HG02759 (cell line): ENCODE results near the gene HERC2.
"Not testable (repeated sequence)": the region's sequence is repeated elsewhere in the genome, so short reads cannot be mapped to it uniquely, and the experiment has no call there.

Experiments
- ATAC-seq: cut with Tn5 transposase; IDR thresholded peaks from one replicate; pipeline ENCODE4 v1.9.1; 2021; ENCODE audit warnings: mild to moderate bottlenecking, moderate library complexity; ENCODE audit not compliant: unreplicated experiment

HERC2 gene

GRCh38 chr15:28185148-28185895 is 136.7 kb downstream of the HERC2 start:
- no peak for ATAC-seq

DNA sequence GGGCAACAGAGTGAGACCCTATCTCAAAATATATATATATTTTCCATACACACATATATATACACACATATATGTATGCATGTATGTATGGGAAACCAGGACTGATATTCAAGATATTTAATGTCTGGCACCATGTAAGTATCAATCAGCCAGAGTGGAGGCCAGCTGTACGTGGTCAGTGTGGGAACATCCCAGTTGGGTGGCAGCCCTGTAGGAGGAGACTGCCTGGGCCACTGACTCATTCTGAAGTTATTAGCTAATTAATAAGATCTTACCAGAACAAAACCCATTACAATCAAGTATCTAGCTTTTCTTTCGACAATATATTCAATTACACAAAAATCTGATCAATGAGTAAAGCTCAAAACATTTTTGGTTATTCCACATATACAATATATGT is 137.8 kb downstream of the HERC2 start:
- ATAC-seq, result no peak

DNA sequence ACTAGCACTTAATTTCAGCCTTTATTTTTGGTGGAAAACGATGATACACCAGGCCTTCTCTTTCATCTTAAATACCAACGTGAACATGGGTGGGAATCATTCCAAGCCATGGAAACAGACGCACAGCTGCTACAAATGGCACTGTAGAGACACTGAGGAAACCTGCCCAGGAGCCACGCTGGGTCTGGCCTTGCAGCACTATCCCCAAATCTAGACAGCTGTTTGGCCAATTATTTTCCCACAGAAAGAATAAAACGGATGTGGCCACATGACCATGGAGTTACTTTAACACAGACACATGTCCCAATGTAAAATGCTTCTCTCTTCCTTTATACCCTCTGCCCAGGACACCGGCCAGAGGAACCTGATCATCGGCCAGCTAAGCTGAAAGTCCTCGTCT is 139.2 kb downstream of the HERC2 start:
- no peak for ATAC-seq

- ATAC-seq, result no peak
These were observed 139.8 kb downstream of the HERC2 start for GRCh38 chr15:28182216-28182615.

DNA sequence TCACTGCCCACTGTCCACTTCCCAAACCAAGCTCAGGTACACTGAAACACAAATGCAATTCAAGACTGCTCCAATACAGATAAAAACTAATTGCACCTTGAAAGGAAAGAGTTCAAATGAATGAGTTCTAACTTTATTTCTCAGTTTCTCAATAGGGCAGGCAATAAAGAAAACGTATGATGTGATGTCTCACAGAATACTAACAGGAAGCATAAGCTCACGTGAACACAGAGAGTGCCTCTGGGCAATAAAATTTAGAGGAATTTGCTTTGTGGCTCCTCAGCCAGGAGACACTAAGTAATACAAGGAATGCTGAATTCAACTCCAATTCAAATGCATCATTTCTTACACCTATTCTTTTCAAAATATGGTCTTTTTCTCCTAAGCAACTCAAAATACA is 140.6 kb downstream of the HERC2 start:
- ATAC-seq, result no peak

DNA sequence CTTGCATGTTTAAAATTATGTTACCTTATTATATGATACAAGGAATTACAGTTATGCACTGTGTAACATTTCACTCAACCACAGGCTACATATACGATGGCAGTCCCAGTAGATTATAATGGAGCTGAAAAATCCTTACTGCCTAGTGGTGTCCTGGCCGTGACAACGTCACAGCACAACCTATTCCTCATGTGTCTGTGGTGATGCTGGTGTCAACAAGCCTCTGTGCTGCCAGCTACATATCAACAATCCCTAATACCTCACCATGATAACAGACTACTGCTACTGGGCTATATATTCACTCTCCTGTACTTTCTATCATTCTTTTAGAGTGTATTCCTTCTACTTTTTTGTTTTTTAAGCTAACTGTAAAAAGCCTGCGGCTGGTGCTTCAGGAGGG is 142.7 kb downstream of the HERC2 start:
- no peak for ATAC-seq

GRCh38 chr15:28178727-28179126 is 143.3 kb downstream of the HERC2 start:
- no peak for ATAC-seq

GRCh38 chr15:28178290-28178689 is 143.7 kb downstream of the HERC2 start:
- ATAC-seq, result no peak

- ATAC-seq, result no peak
These were observed 152.6 kb downstream of the HERC2 start for GRCh38 chr15:28169366-28169765.

DNA sequence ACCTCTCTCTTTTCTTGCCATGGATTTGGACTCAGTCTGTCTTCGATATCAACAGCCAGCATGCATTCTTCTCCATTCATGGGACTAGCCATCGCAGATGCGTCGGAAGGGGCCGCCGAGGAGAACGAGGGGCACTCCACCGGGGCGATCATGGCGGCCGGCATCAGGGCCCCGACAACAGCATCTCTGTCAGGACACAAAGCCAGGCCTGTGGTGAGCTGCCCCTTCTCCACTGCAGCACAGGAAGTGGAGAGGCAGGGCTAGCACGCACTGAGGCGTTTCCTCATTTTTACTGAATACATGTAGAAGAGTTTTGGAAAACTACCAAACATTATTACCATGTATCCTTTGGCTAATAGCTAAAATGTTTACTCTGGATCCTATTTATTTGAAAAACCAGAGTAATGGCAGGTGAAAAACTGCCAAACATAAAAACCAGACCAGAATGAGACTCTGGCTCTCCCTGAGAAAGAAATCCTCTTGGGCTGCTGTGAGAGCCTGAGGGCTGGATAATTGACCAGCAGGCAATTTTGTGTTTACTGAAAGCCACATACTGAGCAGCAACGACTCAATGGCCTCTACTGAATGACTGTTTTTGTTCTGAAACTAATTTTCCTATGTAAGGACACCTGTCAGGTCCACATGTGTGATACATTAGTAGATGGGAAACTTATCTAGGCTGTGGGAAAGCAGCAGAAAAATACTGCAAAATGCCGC is 153.4 kb downstream of the HERC2 start:
- not testable (repeated sequence) for ATAC-seq

DNA sequence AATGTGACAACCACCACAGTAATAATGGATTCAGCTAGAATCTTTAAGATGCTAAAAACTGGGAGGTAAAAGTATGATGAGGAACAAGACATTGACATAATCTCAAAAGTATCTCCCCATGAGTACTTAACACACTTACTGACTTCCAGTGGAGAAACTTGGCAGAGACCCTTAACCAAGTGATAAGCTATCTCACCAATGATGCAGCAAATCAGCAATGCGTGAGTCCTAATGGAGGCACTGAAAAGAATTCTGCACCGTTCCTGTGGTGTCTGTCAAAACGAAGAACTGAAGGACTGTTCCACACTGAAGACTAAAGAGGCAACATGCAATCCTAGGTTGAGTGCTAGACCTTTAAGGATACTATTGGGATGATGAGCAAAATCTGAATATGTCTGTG is 154.9 kb downstream of the HERC2 start:
- no peak for ATAC-seq

DNA sequence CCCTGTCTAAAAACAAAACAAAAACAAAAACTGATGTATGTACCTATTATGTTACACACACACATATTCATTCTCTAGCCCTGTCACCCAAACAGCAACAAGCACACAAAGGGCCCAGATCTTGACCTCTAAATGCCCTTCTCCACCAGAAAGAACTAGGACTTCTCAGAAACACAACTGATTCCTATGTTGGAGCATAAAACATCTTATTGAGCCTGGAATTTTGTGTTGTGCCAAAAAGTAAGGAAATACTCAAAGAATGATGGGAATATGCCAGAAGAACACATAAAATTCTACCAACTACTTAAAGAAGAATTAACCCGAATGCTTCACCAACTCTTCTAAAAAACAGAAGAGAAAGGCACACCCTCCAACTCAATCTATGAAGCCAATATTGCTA is 156.2 kb downstream of the HERC2 start:
- no peak for ATAC-seq

GRCh38 chr15:28164876-28165275 is 157.1 kb downstream of the HERC2 start:
- ATAC-seq, result no peak

DNA sequence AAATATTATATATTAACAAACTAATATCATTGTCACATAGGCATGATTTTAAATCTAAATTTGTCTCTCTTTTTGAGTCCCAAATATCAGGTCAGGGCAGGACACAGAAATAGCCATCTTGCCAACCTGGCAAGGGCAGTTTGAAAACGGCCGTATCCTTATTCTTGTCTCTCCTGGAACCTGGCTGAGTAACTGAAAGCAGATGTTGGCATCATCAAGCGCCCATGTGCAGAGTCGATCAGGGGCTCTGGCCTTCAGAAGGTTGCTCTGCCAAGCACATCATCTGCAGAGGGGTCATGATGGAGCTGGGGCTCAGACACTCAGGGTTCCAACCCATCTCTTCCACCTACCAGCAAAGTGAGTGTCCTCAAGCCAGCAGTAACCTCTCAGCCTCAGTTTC is 167.7 kb downstream of the HERC2 start:
- ATAC-seq, result no peak

DNA sequence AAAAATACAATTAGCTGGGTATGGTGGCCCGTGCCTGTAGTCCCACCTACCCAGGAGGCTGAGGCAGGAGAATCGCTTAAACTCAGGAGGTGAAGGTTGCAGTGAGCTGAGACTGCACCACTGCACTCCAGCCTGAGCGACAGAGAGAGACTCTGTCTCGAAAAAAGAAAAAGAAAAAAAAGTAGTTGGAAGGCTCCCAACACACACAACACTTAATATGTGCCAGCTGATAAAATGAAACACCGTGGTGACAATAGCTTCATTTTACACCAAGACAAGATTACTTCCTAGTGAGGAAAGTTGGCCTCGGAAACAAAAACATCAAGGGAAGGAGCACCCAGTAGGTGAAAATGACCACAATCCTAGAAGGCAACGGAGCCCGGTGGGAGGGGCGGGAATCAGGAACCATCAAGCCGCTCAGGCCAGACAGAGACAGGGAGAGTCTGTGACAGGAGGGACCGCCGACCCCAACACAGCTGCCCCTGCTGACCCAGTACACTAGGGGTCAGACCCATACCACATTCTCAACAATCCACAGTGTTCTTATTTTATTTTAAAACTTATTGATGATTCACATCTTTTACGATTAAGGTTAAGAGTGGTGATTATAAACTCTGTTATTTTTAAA is 168.4 kb downstream of the HERC2 start:
- no peak for ATAC-seq

DNA sequence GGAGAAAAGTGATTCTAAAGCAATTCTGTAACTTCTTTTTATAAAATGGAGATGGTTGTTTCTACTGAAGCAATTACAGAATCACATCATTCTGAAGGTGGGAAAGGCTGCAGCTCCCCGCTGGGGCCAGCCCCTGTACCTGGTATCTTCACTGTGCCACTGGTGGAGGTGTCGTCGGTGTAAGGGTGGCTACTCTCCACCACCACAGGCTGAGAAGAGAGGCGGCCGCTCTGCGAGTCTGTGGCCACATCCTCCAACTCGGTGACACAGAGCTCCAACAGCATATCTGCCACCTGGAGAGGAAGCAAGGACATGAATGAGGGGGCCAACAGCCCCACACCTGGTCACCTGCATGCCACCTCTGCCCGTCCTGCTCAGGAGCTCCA is 169.4 kb downstream of the HERC2 start:
- not testable (repeated sequence) for ATAC-seq

DNA sequence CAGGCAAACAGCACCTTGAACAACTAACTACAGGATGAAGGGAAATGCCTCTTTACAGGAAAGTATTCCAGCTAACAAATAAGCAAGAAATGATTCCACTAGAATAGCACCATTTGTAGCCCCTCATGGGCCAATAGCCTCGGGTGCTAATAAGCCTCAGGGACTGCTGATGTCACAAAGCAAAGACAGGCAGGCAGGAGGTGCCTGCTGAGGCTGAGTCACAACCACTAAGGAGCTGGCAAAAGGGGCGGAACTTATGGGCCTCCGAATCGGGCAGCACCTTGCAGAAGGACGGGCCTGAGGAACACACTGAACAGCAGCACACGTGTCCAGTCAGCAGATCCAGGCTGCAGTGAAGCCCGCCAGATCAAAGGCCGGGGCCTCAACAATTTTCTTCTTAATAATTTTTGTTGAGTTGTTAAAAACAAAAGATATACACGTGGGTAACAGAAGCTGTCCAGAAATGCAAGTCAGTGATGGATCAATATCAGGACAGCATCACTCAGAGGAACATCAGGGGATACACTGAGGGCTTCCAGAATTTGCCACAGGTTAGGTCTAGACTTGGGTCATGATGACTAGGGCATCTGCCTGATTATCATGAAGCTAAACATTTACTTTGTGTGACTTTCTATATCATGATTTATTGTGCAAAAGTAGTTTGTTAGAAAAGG is 170.0 kb downstream of the HERC2 start:
- ATAC-seq, result not testable (repeated sequence)

DNA sequence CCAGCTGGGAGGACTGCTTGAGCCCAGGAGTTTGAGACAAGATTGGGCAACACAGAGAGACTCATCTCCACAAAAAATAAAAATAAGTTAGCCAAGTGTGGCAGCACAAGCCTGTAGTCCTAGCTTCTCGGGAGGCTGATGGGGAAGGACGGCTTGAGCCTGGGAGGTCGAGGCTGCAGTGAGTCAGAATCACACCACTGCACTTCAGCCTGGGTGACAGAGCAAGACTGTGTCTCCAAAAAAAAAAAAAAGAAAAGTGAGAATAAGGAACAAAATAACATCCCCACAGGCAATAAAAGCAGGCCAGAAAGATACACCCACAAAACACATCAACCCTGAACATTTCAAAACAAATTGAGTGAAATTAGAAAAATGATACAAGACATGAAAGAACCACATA is 174.2 kb downstream of the HERC2 start:
- no peak for ATAC-seq

GRCh38 chr15:28145419-28145818 is 176.6 kb downstream of the HERC2 start:
- not testable (repeated sequence) for ATAC-seq

GRCh38 chr15:28140062-28140461 is 181.9 kb downstream of the HERC2 start:
- no peak for ATAC-seq

- not testable (repeated sequence) for ATAC-seq
These were observed 184.5 kb downstream of the HERC2 start for GRCh38 chr15:28137408-28138039.
